Upper lobe of left lung (tissue), 6 donors: Measurements from ENCODE around the gene CCSER2. TPM values are rescaled to one million over a fixed set of nuclear protein-coding genes. Genes with fewer than 3 reads are reported as not detected.

Experiments
- ATAC-seq, 2 donors: fragments of 200-7000 bp; cut with Tn5 transposase; one replicate each; pipeline ENCODE4 v1.9.1; 2022; ENCODE audit warnings: mild to moderate bottlenecking in 2 of 2, moderate library complexity in 2 of 2; ENCODE audit not compliant: low FRiP score in 2 of 2
- DNase-seq, 2 donors: peaks; one replicate each; pipeline ENCODE4 v3.0.0-alpha.2; 2019 to 2020
- H3K27ac ChIP-seq, 4 donors: fragments of 200-600 bp; sonication (generic); one replicate each; pipeline ENCODE4 v1.5.1; 2016 to 2019
- H3K27me3 ChIP-seq, 4 donors: fragments of 200-600 bp; sonication (generic); one replicate each; pipeline ENCODE4 v1.5.1; 2017 to 2019
- H3K36me3 ChIP-seq, 4 donors: fragments of 200-600 bp; sonication (generic); one replicate each; pipeline ENCODE4 v1.5.1; 2016 to 2019
- H3K4me1 ChIP-seq, 4 donors: fragments of 200-600 bp; sonication (generic); one replicate each; pipeline ENCODE4 v1.5.1; 2018 to 2019
- H3K4me3 ChIP-seq, 4 donors: fragments of 200-600 bp; sonication (generic); one replicate each; pipeline ENCODE4 v1.5.1; 2017 to 2019; ENCODE audit warnings: mild to moderate bottlenecking in 2 of 4, moderate library complexity in 1 of 4
- H3K9me3 ChIP-seq, 4 donors: fragments of 200-600 bp; sonication (generic); one replicate each; pipeline ENCODE4 v1.5.1; 2018 to 2019
- EP300 ChIP-seq, 4 donors: sonication (generic); formaldehyde crosslinking; IDR thresholded peaks; one replicate each; pipeline ENCODE4 v1.5.1; 2017; ENCODE audit warnings: antibody characterized with exemption in 4 of 4, control low read depth in 2 of 4
- POLR2A ChIP-seq, 4 donors: fragments of 450-650 bp; IDR thresholded peaks; one replicate each; pipeline ENCODE4 v1.5.1; 2016 to 2017; ENCODE audit warnings: antibody characterized with exemption in 4 of 4, mild to moderate bottlenecking in 2 of 4
- POLR2AphosphoS5 ChIP-seq, 2 donors: sonication (generic); formaldehyde crosslinking; IDR thresholded peaks; one replicate each; pipeline ENCODE4 v1.5.1; 2017; ENCODE audit warnings: antibody characterized with exemption in 2 of 2
- WGBS, 2 donors: methylation state at CpG; one replicate each; pipeline ENCODE4 v1.1.5; 2017 to 2018; 5-methylcytosine and 5-hydroxymethylcytosine counted together
- total RNA-seq, 6 donors: library from RNA; depleted of rRNA in 4 of 6; stranded (reverse); fragments of >200 nt in 4 of 6; gene quantifications; one replicate each; pipeline versions ENCODE4 v1.1.0 to v1.2.1, GENCODE V29; 2016 to 2021
- TF ChIP-seq, protein P1 (sequence below), 6 experiments: fragments of 450-650 bp in 4 of 6; fragments of 200-600 bp in 2 of 6; sonication (generic) in 2 of 6; IDR thresholded peaks; one replicate each; pipeline ENCODE4 v1.5.1; 2016 to 2019; ENCODE audit warnings: antibody characterized with exemption in 6 of 6
- donor health status: DM: no; HTN: no; CAD: no; lungs with moderate emphysema.
- donor health status: DM: no; HTN: yes; CAD: no; lungs with severe emphysema.

Gene CCSER2
- total RNA-seq, 6 donors from 2014 or later, result 28.7 to 78.9 (median 52.6) TPM

DNA sequence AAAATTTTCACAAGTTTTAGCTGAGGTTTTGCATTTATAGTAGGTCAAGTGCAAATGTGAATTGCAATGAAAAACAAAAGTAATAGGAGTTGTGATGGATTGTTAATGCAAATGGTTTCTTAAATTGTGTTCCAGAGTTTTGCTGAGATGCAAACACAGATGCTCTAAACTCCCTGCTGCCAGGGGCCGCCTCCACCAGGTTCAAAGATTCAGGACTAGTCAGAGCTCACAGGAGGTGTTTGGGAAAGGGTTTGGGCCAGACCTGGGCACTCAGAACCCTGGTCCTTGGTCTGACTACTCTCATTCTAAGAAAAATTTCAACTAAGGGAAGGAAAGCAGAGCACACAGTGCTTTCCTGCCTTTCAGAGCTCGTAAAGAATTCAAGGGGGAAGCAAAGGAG is 193.1 kb downstream of the CCSER2 start:
- peaks cover 0 to 6% (median 0%) of the 10 kb centered on the region in 4 donors for H3K4me1 ChIP-seq
- TF ChIP-seq, protein P1, sequence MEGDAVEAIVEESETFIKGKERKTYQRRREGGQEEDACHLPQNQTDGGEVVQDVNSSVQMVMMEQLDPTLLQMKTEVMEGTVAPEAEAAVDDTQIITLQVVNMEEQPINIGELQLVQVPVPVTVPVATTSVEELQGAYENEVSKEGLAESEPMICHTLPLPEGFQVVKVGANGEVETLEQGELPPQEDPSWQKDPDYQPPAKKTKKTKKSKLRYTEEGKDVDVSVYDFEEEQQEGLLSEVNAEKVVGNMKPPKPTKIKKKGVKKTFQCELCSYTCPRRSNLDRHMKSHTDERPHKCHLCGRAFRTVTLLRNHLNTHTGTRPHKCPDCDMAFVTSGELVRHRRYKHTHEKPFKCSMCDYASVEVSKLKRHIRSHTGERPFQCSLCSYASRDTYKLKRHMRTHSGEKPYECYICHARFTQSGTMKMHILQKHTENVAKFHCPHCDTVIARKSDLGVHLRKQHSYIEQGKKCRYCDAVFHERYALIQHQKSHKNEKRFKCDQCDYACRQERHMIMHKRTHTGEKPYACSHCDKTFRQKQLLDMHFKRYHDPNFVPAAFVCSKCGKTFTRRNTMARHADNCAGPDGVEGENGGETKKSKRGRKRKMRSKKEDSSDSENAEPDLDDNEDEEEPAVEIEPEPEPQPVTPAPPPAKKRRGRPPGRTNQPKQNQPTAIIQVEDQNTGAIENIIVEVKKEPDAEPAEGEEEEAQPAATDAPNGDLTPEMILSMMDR (IDR thresholded peaks at IDR 0.05), result no peak
- TF ChIP-seq EP300 (IDR thresholded peaks at IDR 0.05), result no peak
- TF ChIP-seq POLR2A (IDR thresholded peaks at IDR 0.05), result no peak
- no peak for TF ChIP-seq POLR2AphosphoS5 (IDR thresholded peaks at IDR 0.05)
- no peak for DNase-seq
- H3K9me3 ChIP-seq, result peaks cover 0 to 6% (median 0%) of the 10 kb centered on the region in 4 donors
- WGBS, 2 donors, result 95% methylated on average over 2 of the region's 2 CpGs
- H3K27me3 ChIP-seq, result no peaks in the 10 kb centered on the region
- no peak for ATAC-seq
- H3K4me3 ChIP-seq, result no peak overlapping the region
- no peak overlapping the region for H3K27ac ChIP-seq
- peaks cover 0 to under 1% (median 0%) of the 10 kb centered on the region in 4 donors for H3K36me3 ChIP-seq

DNA sequence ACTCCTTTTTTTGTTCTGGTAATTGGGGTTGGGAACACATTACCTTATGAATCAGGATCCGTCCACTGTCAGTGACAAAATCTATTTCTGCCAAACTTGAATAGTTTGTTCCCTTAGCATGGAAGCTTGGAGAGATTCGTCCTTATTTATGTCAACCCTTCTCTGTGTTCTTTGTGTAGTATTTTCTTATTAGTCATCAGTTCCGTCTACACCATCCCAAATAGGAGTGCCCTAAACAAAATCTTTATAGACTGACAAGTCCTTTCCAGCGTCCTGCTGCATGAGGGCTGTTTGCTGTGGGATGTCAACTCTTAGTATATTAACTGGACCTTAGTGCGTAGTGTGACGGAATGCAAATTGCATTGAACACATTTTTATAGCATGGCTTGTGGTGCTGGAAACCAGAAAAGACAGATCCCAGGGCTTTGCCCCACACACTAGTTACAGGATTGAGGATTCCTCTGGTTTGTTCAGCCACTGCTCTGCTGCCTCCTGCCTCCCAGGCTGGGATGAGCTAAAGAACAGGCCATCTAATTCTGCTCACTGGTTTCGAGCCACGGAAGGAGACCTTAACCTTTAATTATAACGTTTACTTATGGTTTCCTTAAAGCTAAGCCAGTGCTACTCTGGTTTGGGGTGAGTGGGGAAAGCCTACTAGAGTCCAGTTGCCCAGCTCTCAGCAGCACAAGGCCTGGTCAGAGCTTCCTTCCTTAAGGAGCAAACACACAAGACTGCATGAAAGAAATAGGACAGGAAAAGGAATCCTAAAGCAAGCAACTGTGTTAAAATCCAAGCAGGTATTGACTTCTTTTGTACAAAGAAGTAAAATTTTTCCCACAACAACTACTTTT is 194.4 kb downstream of the CCSER2 start:
- H3K4me3 ChIP-seq, result no peak overlapping the region
- TF ChIP-seq, protein P1 (IDR thresholded peaks at IDR 0.05), result no peak
- DNase-seq, result no peak
- H3K27ac ChIP-seq, result no peak overlapping the region
- peaks cover 0 to 7% (median 0%) of the 10 kb centered on the region in 4 donors for H3K9me3 ChIP-seq
- ATAC-seq, result no peak
- H3K36me3 ChIP-seq, result no peaks in the 10 kb centered on the region
- H3K27me3 ChIP-seq, result no peaks in the 10 kb centered on the region
- WGBS, 2 donors, result 77 to 87% methylated on average over 9 of the region's 9 CpGs
- peaks cover 0 to 6% (median under 1%) of the 10 kb centered on the region in 4 donors for H3K4me1 ChIP-seq

DNA sequence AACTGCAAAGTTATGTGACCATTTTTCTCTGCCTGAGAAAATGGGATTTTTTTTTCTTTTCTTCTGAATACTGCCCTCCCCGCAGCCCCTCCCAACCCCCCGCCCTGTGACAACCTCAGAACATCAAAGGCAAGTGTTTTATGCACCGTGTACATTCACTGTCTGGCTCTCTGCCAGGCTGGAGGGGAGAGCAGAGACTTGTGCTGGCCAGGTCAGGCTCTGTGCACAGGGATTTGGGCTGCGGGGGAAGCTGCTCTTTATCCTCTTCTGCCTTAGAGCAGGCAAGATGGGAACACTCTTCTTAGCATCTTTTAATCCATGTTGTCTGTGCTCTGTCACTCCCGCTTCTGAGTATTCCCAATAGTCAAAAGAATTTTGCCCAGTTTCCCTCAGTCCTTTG is 195.1 kb downstream of the CCSER2 start:
- Histone ChIP-seq H3K4me1 (peaks cover 0 to 6% (median 2%) of the 10 kb centered on the region in 4 donors), H3K27ac (no peak overlapping the region), H3K36me3 (no peaks in the 10 kb centered on the region), H3K9me3 (peaks cover 0 to 7% (median 0%) of the 10 kb centered on the region in 4 donors), H3K27me3 (no peaks in the 10 kb centered on the region), H3K4me3 (no peak overlapping the region)
- ATAC-seq (no peak), DNase-seq (no peak)
- 47 to 48% methylated on average over 5 of the region's 5 CpGs for WGBS, 2 donors
- TF ChIP-seq, protein P1 (IDR thresholded peaks at IDR 0.05), result no peak
- no peak for TF ChIP-seq POLR2AphosphoS5 (IDR thresholded peaks at IDR 0.05)
- no peak for TF ChIP-seq POLR2A (IDR thresholded peaks at IDR 0.05)
- no peak for TF ChIP-seq EP300 (IDR thresholded peaks at IDR 0.05)

DNA sequence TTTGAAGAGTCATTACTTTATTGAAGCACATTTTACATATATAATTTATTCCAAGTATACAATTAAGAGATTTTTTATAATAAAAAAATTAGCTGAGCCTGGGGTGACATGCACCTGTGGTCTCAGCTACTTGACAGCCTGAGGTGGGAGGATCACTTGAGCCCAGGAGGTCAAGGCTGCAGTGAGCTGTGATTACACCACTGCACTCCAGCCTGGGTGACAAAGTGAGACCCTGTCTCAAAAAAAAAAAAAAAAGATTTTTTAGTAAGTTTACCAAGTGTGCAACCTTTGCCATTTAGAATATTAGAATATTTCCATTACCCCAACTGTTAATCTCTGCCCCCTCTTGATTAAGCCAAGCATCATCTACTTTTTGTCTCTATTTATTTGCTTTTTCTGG is 196.0 kb downstream of the CCSER2 start:
- H3K4me1 ChIP-seq, result peaks cover 0 to 6% (median 2%) of the 10 kb centered on the region in 4 donors
- H3K4me3 ChIP-seq, result no peak overlapping the region
- H3K36me3 ChIP-seq, result no peaks in the 10 kb centered on the region
- no peak overlapping the region for H3K27ac ChIP-seq
- DNase-seq, result no peak
- no peak for TF ChIP-seq POLR2AphosphoS5 (IDR thresholded peaks at IDR 0.05)
- TF ChIP-seq EP300 (IDR thresholded peaks at IDR 0.05), result no peak
- no peak for TF ChIP-seq POLR2A (IDR thresholded peaks at IDR 0.05)
- TF ChIP-seq, protein P1 (IDR thresholded peaks at IDR 0.05), result no peak
- H3K27me3 ChIP-seq, result no peaks in the 10 kb centered on the region
- no peak for ATAC-seq
- peaks cover 0 to 7% (median 0%) of the 10 kb centered on the region in 4 donors for H3K9me3 ChIP-seq
